MV-4-11 (cell line): ENCODE data around the gene FHIP1B.

Experiments
- DNase-seq: peaks from one replicate; lab custom pipeline; 2025; lab: John Stamatoyannopoulos, UW

Gene FHIP1B

DNA sequence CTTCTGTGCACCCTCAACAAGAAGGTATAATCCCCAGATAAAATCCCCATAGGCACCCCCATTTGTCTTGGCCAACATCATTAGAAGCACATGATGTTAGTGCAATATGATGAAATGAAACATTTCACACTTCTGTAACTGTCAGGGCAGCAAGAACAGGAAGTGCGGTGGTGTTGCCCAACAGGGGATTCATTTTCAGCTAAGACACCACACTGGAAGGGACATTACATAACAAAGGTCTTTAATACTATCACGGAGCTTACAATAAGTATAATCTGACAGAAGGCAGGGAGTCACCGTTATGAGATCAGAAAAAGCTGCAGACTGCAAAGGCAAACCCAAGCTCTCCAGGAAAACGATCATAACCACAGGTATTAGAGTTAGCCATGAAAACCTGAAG, 33.5 kb downstream of the FHIP1B start:
- DNase-seq: peak; percentile 99

GRCh38 chr11:6199174-6199810, 35.1 kb downstream of the FHIP1B start, which contains the start of gene OR52W1:
TSS of gene OR52W1 (plus strand) at chr11:6199224. CDS start at chr11:6199224, 0 bp downstream.
- no peak for DNase-seq

GRCh38 chr11:6197466-6198200, 36.8 kb downstream of the FHIP1B start:
- DNase-seq: peak; percentile 25

- DNase-seq: peak; percentile 77
These were observed 38.0 kb downstream of the FHIP1B start for GRCh38 chr11:6196396-6196795.

DNA sequence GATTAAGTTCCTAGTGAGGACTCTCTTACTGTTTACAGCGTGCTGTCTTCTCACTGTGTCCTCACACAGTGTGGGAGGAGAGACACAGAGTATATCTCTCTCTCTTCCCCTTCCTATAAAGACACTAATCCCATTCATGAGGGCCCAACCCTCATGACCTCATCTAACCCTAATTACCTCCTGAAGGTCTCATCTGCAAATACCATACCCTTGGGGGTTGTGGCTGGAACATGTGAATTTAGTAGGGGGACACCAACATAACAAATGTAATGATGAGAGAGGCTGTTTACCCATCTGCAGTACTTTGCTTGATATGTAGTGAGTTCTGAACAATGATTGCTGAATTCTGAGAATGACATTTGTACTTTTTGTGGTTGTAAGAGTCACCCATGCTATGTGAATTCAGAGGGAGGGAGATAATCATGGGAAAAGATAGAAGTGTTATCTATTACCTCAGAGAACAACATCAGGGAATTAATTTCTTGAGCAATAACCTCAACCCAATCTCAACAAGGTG, 40.3 kb downstream of the FHIP1B start:
- DNase-seq: peak; percentile 75

DNA sequence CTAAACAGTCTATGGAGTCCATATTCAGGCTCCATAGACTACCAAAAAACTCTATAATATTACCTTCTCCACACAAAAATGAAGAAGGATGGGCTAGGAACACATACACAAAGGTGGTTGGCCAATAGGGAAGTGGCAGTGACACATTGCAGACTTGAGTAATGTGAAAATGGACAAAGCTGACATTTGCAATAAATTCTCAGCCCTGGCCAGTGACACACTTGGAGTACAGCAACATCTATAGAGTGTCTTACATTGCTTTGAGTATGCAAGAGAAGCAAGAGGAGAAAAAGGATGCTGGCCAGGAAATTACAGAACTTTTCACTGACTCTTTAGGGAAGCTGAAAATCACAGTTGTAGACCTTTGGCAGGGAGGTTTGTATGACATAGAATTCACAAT, 42.7 kb downstream of the FHIP1B start:
- DNase-seq: peak; percentile 66

DNA sequence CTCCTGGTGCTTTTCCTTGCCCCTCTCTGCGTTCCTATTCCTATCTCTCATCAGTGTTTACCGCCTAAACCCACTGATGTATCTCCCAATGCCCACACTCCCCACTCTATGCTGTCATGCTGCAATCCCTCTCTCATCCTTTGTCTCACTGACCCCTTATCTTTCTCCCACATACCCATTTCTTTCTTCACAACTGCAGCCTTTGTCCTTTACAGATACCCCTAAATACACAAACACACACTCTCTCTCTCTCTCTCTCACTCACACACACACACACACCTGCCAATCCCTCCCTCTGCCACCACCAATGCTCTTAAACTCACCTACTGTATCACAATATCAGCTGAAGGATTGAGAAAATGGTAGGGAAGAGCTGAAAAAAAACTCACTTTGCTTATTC, 59.0 kb downstream of the FHIP1B start:
- DNase-seq: no peak

- DNase-seq: no peak
These were observed 64.2 kb downstream of the FHIP1B start, which contains the start of gene OR52B2 for GRCh38 chr11:6170226-6170625. TSS of gene OR52B2 (minus strand) at chr11:6170326. CDS start at chr11:6170326, 0 bp downstream.
